GM20000 (cell line): ENCODE data around the gene MAPT.

Source experiments
- DNase-seq: peaks from one replicate; pipeline ENCODE4 v3.0.0; 2012; ENCODE audit warnings: low spot score
- TF ChIP-seq, protein P1 (sequence below): IDR thresholded peaks from 2 replicates; pipeline ENCODE4 v1.5.1; 2012; ENCODE audit warnings: mild to moderate bottlenecking, control low read depth; ENCODE audit errors: extremely low read depth, missing control alignments

Gene MAPT

DNA sequence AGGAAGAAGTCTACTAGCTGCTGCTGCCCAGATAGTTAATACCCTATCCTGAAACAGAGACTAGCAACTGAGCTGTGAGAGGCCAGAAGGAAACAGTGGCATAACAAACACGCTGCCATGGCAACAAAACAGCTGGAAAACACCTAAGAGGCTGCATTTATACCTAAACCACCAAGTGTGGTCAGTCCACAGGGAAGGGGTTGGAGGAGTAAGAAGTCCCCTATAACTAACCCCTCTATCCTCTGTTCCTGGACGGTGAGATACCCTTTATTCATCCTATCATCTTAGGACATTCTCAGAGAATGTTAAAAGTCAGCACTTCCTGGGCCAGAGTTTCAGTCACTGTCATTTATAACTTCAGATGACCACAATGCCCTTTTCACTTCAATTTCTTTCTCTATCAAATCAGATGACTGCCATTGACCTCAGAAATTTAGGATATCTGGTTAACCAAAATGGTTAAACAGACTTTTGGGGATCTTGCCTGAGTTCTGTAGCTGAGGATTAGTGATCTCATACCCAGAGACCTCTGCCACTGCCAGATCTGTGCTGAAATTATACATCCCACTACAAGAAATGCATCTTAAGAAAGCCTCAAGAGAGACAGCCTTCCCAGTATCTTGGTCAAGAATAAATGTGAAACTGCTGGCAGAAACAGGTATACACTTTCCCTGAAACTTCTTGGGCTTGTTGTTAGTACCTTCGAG lies 140.9 kb downstream of the MAPT start:
- peak; percentile 53 for DNase-seq
- TF ChIP-seq, protein P1, sequence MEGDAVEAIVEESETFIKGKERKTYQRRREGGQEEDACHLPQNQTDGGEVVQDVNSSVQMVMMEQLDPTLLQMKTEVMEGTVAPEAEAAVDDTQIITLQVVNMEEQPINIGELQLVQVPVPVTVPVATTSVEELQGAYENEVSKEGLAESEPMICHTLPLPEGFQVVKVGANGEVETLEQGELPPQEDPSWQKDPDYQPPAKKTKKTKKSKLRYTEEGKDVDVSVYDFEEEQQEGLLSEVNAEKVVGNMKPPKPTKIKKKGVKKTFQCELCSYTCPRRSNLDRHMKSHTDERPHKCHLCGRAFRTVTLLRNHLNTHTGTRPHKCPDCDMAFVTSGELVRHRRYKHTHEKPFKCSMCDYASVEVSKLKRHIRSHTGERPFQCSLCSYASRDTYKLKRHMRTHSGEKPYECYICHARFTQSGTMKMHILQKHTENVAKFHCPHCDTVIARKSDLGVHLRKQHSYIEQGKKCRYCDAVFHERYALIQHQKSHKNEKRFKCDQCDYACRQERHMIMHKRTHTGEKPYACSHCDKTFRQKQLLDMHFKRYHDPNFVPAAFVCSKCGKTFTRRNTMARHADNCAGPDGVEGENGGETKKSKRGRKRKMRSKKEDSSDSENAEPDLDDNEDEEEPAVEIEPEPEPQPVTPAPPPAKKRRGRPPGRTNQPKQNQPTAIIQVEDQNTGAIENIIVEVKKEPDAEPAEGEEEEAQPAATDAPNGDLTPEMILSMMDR, result no peak

GRCh38 chr17:46036491-46036890 lies 142.1 kb downstream of the MAPT start:
- TF ChIP-seq, protein P1, result no peak

GRCh38 chr17:46037722-46038255 lies 143.4 kb downstream of the MAPT start:
- DNase-seq, result no peak
- TF ChIP-seq, protein P1, result no peak

More at GRCh38 chr17:46036491-46036890, 142.1 kb downstream of the MAPT start:
- no peak for DNase-seq

GRCh38 chr17:46038414-46038813 lies 144.1 kb downstream of the MAPT start:
- TF ChIP-seq, protein P1, result no peak
- no peak for DNase-seq

GRCh38 chr17:46038937-46039336 lies 144.6 kb downstream of the MAPT start:
- TF ChIP-seq, protein P1, result no peak
- no peak for DNase-seq

GRCh38 chr17:46039592-46040186 lies 145.3 kb downstream of the MAPT start:
- TF ChIP-seq, protein P1, result no peak
- DNase-seq, result no peak

GRCh38 chr17:46042246-46042645 lies 147.9 kb downstream of the MAPT start:
- DNase-seq, result no peak

More at GRCh38 chr17:46042246-46042645, 147.9 kb downstream of the MAPT start:
- TF ChIP-seq, protein P1, result no peak
